Mucosa of gallbladder (tissue), 1 donor: ENCODE results near the gene RIPK4. TPM values are rescaled to one million over a fixed set of nuclear protein-coding genes. Genes with fewer than 3 reads are reported as not detected.
"Not testable (repeated sequence)": the region's sequence is repeated elsewhere in the genome, so short reads cannot be mapped to it uniquely, and the experiment has no call there.

Experiments used
- DNase-seq: peaks from one replicate; pipeline ENCODE4 v3.0.0-alpha.2; 2020; ENCODE audit warnings: low spot score
- total RNA-seq: library from RNA; stranded (reverse); gene quantifications from one replicate; pipeline ENCODE4 v1.2.1, GENCODE V29; 2021
- donor health status: DM: no; HTN: no; CAD: no.

Gene RIPK4
- total RNA-seq, 1 donor from 2014 or later = 56.6 TPM

GRCh38 chr21:41737651-41738324 is 29.1 kb downstream of the RIPK4 start:
- no peak for DNase-seq

GRCh38 chr21:41736423-41736822 is 30.4 kb downstream of the RIPK4 start:
- DNase-seq = no peak

- no peak for DNase-seq
Observed at GRCh38 chr21:41733951-41734689, 32.7 kb downstream of the RIPK4 start.

GRCh38 chr21:41731081-41731480 is 35.8 kb downstream of the RIPK4 start:
- no peak for DNase-seq

- DNase-seq = no peak
Observed at GRCh38 chr21:41730367-41730765, 36.5 kb downstream of the RIPK4 start.

GRCh38 chr21:41729701-41730366 is 37.0 kb downstream of the RIPK4 start:
- no peak for DNase-seq

- DNase-seq = no peak
Observed at GRCh38 chr21:41727784-41728763, 38.8 kb downstream of the RIPK4 start.

GRCh38 chr21:41726970-41727783 is 39.7 kb downstream of the RIPK4 start:
- peak; percentile 58 for DNase-seq

GRCh38 chr21:41726630-41726969 is 40.3 kb downstream of the RIPK4 start:
- no peak for DNase-seq

- no peak for DNase-seq
Observed at GRCh38 chr21:41726058-41726558, 40.7 kb downstream of the RIPK4 start.

- no peak for DNase-seq
Observed at GRCh38 chr21:41725421-41726031, 41.3 kb downstream of the RIPK4 start.

- DNase-seq = not testable (repeated sequence)
Observed at GRCh38 chr21:41723835-41724234, 43.0 kb downstream of the RIPK4 start.

GRCh38 chr21:41722052-41723018 is 44.5 kb downstream of the RIPK4 start:
- DNase-seq = peak; percentile 49

- DNase-seq = no peak
Observed at GRCh38 chr21:41720250-41720649, 46.6 kb downstream of the RIPK4 start.

GRCh38 chr21:41719691-41720090 is 47.2 kb downstream of the RIPK4 start:
- no peak for DNase-seq

- no peak for DNase-seq
Observed at GRCh38 chr21:41717573-41718330, 49.1 kb downstream of the RIPK4 start.

GRCh38 chr21:41716751-41717150 is 50.1 kb downstream of the RIPK4 start:
- no peak for DNase-seq

- peak; percentile 84 for DNase-seq
Observed at GRCh38 chr21:41715649-41716281, 51.1 kb downstream of the RIPK4 start.
